ENCODE results near the gene WSCD2.

DNA sequence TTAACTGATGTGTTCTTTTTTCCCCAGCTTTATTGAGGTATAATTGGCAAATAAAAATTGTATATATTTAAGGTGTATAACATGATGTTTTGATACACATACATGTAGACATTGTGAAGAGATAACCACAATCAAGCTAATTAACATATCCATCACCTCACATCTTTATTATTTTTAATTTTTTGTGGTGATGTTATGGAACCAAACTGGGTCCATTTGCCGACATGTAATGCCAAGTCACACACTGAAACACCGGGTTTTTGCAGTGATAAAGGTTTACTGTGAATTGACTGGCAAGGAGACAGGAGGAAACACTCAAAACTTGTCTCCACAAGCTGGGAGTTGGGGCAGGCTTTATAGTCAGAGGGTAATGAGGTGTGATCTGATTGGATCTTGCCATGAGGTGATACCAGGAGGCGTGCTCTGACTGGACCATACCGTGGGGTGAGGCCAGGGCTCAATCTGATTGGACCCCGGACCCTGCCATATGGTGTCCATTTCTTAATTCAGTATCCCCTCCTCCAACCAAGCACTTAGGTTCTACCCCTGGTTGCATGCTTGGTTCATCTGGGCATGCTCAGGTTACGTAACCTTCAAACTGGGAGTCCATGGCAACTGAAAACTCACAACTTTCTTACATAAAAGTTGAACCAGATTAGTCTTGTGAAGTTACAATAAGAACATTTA, 11.8 kb upstream of the WSCD2 start:
- no peak for TF ChIP-seq EZH2phosphoT487 (IDR thresholded peaks at IDR 0.05; ENCODE audit: borderline replicate concordance, low read depth, low read length)
- no peak for TF ChIP-seq CTCF (conservative IDR thresholded peaks at IDR 0.05; ENCODE audit: low read length)
